Lung (tissue), 12 donors: ENCODE measurements around the gene MAB21L4. TPM values are rescaled to one million over a fixed set of nuclear protein-coding genes. Genes with fewer than 3 reads are reported as not detected.

Experiments
- ATAC-seq: fragments of 200-7000 bp; cut with Tn5 transposase; one replicate; pipeline ENCODE4 v1.9.1; 2020; ENCODE audit warnings: moderate number of reproducible peaks; ENCODE audit not compliant: insufficient read depth, low FRiP score
- DNase-seq, 3 donors: peaks; one replicate each; pipeline ENCODE4 v3.0.0-alpha.2; 2013 to 2017
- H3K27ac ChIP-seq, 2 donors: one replicate each; pipeline ENCODE4 v1.5.1; 2013; ENCODE audit warnings: mild to moderate bottlenecking in 2 of 2, moderate library complexity in 2 of 2, control low read depth in 1 of 2, inconsistent platforms in 1 of 2, low read depth in 1 of 2, low read length in 1 of 2
- H3K27me3 ChIP-seq, 3 donors: one replicate each; pipeline ENCODE4 v1.5.1; 2013; ENCODE audit warnings: low read length in 2 of 3; ENCODE audit not compliant: control insufficient read depth in 3 of 3, insufficient read depth in 3 of 3
- H3K36me3 ChIP-seq, 4 donors: one replicate each; pipeline ENCODE4 v1.5.1; 2013; ENCODE audit warnings: low read length in 4 of 4, mild to moderate bottlenecking in 1 of 4, moderate library complexity in 1 of 4; ENCODE audit not compliant: control insufficient read depth in 4 of 4, insufficient read depth in 4 of 4
- H3K4me1 ChIP-seq, 5 donors: one replicate each; pipeline ENCODE4 v1.5.1; 2013; ENCODE audit warnings: low read length in 5 of 5, mild to moderate bottlenecking in 2 of 5, moderate library complexity in 1 of 5; ENCODE audit not compliant: control insufficient read depth in 5 of 5, insufficient read depth in 5 of 5
- H3K4me3 ChIP-seq: one replicate; pipeline ENCODE4 v1.5.1; 2013; ENCODE audit warnings: mild to moderate bottlenecking, control low read depth, moderate library complexity
- H3K9ac ChIP-seq, 2 donors: one replicate each; pipeline ENCODE4 v1.5.1; 2013; ENCODE audit warnings: low read length in 2 of 2, control low read depth in 1 of 2; ENCODE audit not compliant: insufficient read depth in 1 of 2
- H3K9me3 ChIP-seq, 4 donors: one replicate each; pipeline ENCODE4 v1.5.1; 2013; ENCODE audit warnings: low read length in 3 of 4, mild to moderate bottlenecking in 1 of 4, moderate library complexity in 1 of 4; ENCODE audit not compliant: control insufficient read depth in 4 of 4, insufficient read depth in 3 of 4
- WGBS, 2 donors: extraction: QIAGEN DNeasy Blood & Tissue Kit; methylation state at CpG; one replicate each; pipeline ENCODE4 v1.1.7; 2013; 5-methylcytosine and 5-hydroxymethylcytosine counted together
- polyA plus RNA-seq, 2 donors: library from polyadenylated mRNA; stranded (reverse); fragments of 200-250 nt; gene quantifications; one replicate each; pipeline ENCODE4 v1.2.1, GENCODE V29; 2013
- total RNA-seq, 2 donors: library from RNA; depleted of rRNA in 1 of 2; stranded (reverse); fragments of >200 nt in 1 of 2; gene quantifications; one replicate each; pipeline ENCODE4 v1.2.1, GENCODE V29; 2014 to 2021
- TF ChIP-seq, protein P1 (sequence below): IDR thresholded peaks from 2 replicates; pipeline ENCODE4 v1.5.1; 2012; ENCODE audit warnings: mild to moderate bottlenecking; ENCODE audit errors: control extremely low read depth, extremely low read depth
- donor health status: control.
- donor health status: control.
- donor health status: Bipolar disorder and iron deficiency.
- donor health status: healthy.
- donor health status: DM: yes; HTN: yes; CAD: no.

Gene MAB21L4
- total and polyA plus RNA-seq, 4 donors, result 2.9 to 21.1 (median 6.8) TPM

DNA sequence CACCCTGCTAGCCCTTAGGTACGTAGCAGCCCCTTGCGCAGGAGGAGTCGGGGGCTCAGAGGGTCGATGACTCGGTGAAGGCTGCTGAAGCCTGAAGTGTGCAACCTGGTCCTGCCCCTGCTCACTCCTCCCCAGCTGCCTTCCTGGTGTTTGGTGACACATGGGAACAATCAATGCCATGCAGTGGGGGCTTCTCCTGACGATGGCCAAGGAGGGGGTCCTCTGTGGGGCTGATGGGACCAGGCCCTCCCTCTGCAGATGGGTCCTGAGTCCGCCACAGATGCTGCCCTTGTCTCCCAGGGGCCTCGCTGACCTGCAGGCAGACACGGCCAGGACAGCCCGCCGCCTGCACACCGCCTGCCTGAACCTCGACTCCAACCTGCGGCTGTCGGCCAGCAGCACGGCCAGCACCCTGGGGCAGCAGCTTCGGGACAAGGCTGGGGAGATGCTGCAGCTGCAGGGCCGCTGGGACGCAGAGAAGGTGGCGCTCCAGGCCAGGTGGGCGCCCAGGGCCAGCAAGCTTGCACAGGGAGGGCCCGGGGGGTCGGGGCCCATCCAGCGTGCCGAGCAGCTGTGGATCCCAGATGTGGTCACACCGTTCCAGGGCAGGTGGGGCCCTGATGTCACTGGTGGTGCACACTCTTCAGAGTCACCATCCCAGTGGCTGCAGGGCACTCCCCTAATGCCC is 34.8 kb upstream of the MAB21L4 start:
- TF ChIP-seq, protein P1, sequence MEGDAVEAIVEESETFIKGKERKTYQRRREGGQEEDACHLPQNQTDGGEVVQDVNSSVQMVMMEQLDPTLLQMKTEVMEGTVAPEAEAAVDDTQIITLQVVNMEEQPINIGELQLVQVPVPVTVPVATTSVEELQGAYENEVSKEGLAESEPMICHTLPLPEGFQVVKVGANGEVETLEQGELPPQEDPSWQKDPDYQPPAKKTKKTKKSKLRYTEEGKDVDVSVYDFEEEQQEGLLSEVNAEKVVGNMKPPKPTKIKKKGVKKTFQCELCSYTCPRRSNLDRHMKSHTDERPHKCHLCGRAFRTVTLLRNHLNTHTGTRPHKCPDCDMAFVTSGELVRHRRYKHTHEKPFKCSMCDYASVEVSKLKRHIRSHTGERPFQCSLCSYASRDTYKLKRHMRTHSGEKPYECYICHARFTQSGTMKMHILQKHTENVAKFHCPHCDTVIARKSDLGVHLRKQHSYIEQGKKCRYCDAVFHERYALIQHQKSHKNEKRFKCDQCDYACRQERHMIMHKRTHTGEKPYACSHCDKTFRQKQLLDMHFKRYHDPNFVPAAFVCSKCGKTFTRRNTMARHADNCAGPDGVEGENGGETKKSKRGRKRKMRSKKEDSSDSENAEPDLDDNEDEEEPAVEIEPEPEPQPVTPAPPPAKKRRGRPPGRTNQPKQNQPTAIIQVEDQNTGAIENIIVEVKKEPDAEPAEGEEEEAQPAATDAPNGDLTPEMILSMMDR, result no peak
- no peaks in the 10 kb centered on the region for H3K27me3 ChIP-seq
- no peak overlapping the region for H3K9ac ChIP-seq
- DNase-seq, result peak in 1 of 3 donors; percentile 4
- no peak overlapping the region for H3K4me3 ChIP-seq
- 92 to 94% methylated on average over 26 of the region's 26 CpGs for WGBS, 2 donors
- no peaks in the 10 kb centered on the region for H3K9me3 ChIP-seq
- H3K27ac ChIP-seq, result no peak overlapping the region
- H3K4me1 ChIP-seq, result peaks cover 0 to 9% (median 0%) of the 10 kb centered on the region in 5 donors
- H3K36me3 ChIP-seq, result no peaks in the 10 kb centered on the region
- no peak for ATAC-seq

GRCh38 chr2:240930096-240930630 is 34.2 kb upstream of the MAB21L4 start:
- Histone ChIP-seq H3K27me3 (no peaks in the 10 kb centered on the region), H3K27ac (no peak overlapping the region), H3K4me1 (peaks cover 0 to 9% (median 0%) of the 10 kb centered on the region in 5 donors), H3K9ac (no peak overlapping the region), H3K36me3 (no peaks in the 10 kb centered on the region), H3K4me3 (no peak overlapping the region), H3K9me3 (no peaks in the 10 kb centered on the region)
- DNase-seq, result peak in 1 of 3 donors; percentile 7
- 91 to 95% methylated on average over 9 to 12 of the region's 12 CpGs for WGBS, 2 donors
- ATAC-seq, result no peak
- TF ChIP-seq, protein P1, result no peak

DNA sequence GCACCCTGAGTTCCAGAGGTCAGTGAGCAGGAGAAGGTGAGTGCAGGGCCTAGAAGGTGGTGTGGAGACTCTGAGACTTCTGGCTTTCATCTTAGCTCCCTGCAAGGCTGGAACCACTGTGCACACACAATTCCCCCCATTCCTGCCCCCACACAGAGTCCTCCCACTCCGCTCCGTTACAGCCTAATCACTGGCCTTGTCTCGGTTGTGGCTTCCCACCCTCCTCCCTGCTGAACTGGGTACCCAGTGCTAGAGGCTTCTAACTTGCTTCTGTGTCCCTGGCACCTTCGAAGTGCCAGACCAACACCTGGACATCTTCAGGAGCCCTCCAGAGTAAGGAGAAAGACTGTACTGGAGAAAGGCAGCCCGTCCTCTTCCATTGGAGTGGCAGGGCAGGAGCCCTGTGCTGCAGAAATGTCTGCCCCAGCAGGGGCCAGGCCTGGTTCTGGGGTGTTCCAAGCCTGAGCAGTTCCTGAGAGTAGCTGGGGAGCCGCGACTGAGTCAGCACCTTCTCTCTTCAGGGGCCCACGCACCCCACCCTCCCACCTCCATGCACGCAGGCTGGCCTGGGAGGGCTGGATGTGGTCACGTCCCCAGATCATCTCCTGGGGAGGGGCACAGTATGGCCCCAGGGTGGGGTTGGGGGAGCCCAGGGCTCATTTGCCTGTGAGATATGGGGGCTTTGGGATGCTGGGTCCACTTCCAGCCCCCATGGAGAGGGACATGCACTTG is 33.6 kb upstream of the MAB21L4 start:
- no peak overlapping the region for H3K4me3 ChIP-seq

More for the DNA sequence above, 33.6 kb upstream of the MAB21L4 start:
- DNase-seq, result peak in 1 of 3 donors; percentile 6
- Histone ChIP-seq H3K36me3 (no peaks in the 10 kb centered on the region), H3K9me3 (no peaks in the 10 kb centered on the region), H3K27me3 (no peaks in the 10 kb centered on the region), H3K27ac (no peak overlapping the region), H3K9ac (no peak overlapping the region), H3K4me1 (peaks cover 0 to 9% (median 0%) of the 10 kb centered on the region in 5 donors)
- TF ChIP-seq, protein P1, result no peak
- no peak for ATAC-seq
- WGBS, 2 donors, result 80 to 87% methylated on average over 10 of the region's 10 CpGs
